Endothelial cell (in vitro differentiated cells): ENCODE results near the gene TFEB. TPM values are rescaled to one million over a fixed set of nuclear protein-coding genes. Genes with fewer than 3 reads are reported as not detected.
A peak's percentile ranks its signal among the peaks of the same experiment; 100 is the strongest.

Experiments
- DNase-seq: peaks from one replicate; pipeline ENCODE4 v3.0.0; 2021; ENCODE audit warnings: low spot score
- H3K27ac Mint-ChIP-seq: one replicate; pipeline ENCODE4 v1.8.0; 2021; ENCODE audit warnings: mixed read lengths, inconsistent platforms; ENCODE audit not compliant: unreplicated experiment
- H3K27me3 Mint-ChIP-seq: one replicate; pipeline ENCODE4 v1.8.0; 2021; ENCODE audit warnings: mild to moderate bottlenecking, moderate library complexity, mixed read lengths, inconsistent platforms; ENCODE audit not compliant: unreplicated experiment
- H3K36me3 Mint-ChIP-seq: one replicate; pipeline ENCODE4 v1.8.0; 2021; ENCODE audit warnings: mild to moderate bottlenecking, low read depth, mixed read lengths, inconsistent platforms; ENCODE audit not compliant: unreplicated experiment
- H3K4me1 Mint-ChIP-seq: one replicate; pipeline ENCODE4 v1.8.0; 2021; ENCODE audit warnings: mild to moderate bottlenecking, mixed read lengths, inconsistent platforms; ENCODE audit not compliant: unreplicated experiment
- H3K4me3 Mint-ChIP-seq: one replicate; pipeline ENCODE4 v1.8.0; 2021; ENCODE audit warnings: mild to moderate bottlenecking, mixed read lengths, inconsistent platforms; ENCODE audit not compliant: unreplicated experiment
- H3K9me3 Mint-ChIP-seq: one replicate; pipeline ENCODE4 v1.8.0; 2021; ENCODE audit warnings: mixed read lengths, inconsistent platforms; ENCODE audit not compliant: unreplicated experiment
- CTCF ChIP-seq: fragments of 200-600 bp; sonication (generic); IDR thresholded peaks from one replicate; pipeline ENCODE4 v1.5.0; 2021; ENCODE audit warnings: antibody characterized with exemption; ENCODE audit not compliant: unreplicated experiment
- total RNA-seq: library from RNA; stranded (reverse); fragmentation: NEBNext Ultra II Directional; extraction: Animal tissue kit (Norgen Biotek cat#: 25700); gene quantifications from one replicate; pipeline ENCODE4 v1.2.1, GENCODE V29; 2021; ENCODE audit not compliant: unreplicated experiment

The TFEB gene
- total RNA-seq, 1 donor from 2014 or later: 10.4 TPM

- DNase-seq: peak; percentile 64
- Mint-ChIP-seq H3K27ac (peak within 1 kb of the TSS; percentile 86), H3K27me3 (peaks cover 17% of the 10 kb centered on the region), H3K9me3 (no peaks in the 10 kb centered on the region), H3K4me3 (peak within 1 kb of the TSS; percentile 98), H3K4me1 (peaks cover 65% of the 10 kb centered on the region), H3K36me3 (peaks cover 31% of the 10 kb centered on the region)
- TF ChIP-seq CTCF: no peak
Measured at GRCh38 chr6:41638002-41638934, 97.1 kb downstream of the TFEB start, which contains the start of gene MDFI. Gene MDFI (plus strand): TSS chr6:41638468. CDS start chr6:41638750, 282 bp downstream.

- DNase-seq: peak; percentile 56
- Mint-ChIP-seq H3K36me3 (peaks cover 24% of the 10 kb centered on the region), H3K27me3 (peaks cover 20% of the 10 kb centered on the region), H3K4me1 (peaks cover 56% of the 10 kb centered on the region), H3K27ac (peak overlapping the region; percentile 86), H3K4me3 (peak overlapping the region; percentile 94), H3K9me3 (no peaks in the 10 kb centered on the region)
- no peak for TF ChIP-seq CTCF
Measured at GRCh38 chr6:41637194-41638001, 98.0 kb downstream of the TFEB start.

GRCh38 chr6:41636833-41637193, 98.6 kb downstream of the TFEB start:
- H3K4me1 Mint-ChIP-seq: peaks cover 50% of the 10 kb centered on the region
- DNase-seq: peak; percentile 56
- H3K27ac Mint-ChIP-seq: peak overlapping the region; percentile 66
- H3K9me3 Mint-ChIP-seq: no peaks in the 10 kb centered on the region
- H3K36me3 Mint-ChIP-seq: peaks cover 19% of the 10 kb centered on the region
- H3K4me3 Mint-ChIP-seq: peak overlapping the region; percentile 91
- peaks cover 20% of the 10 kb centered on the region for H3K27me3 Mint-ChIP-seq
- no peak for TF ChIP-seq CTCF

- H3K4me3 Mint-ChIP-seq: peak overlapping the region; percentile 15
- H3K9me3 Mint-ChIP-seq: no peaks in the 10 kb centered on the region
- peaks cover 42% of the 10 kb centered on the region for H3K4me1 Mint-ChIP-seq
- peaks cover 8% of the 10 kb centered on the region for H3K36me3 Mint-ChIP-seq
- no peak for TF ChIP-seq CTCF
- H3K27ac Mint-ChIP-seq: no peak overlapping the region
- peaks cover 14% of the 10 kb centered on the region for H3K27me3 Mint-ChIP-seq
- DNase-seq: no peak
Measured at GRCh38 chr6:41635365-41635764, 100.0 kb downstream of the TFEB start.
